RWPE1 (cell line): Measurements from ENCODE around the gene RNASE13.
"Not testable (repeated sequence)": the region's sequence is repeated elsewhere in the genome, so short reads cannot be mapped to it uniquely, and the experiment has no call there.

Source experiments
- CTCF ChIA-PET: fragments of 350-600 bp; sonication (Branson Sonifier 250); formaldehyde crosslinking; extraction: SDS; loops from one replicate; lab custom pipeline; 2021; lab: Yijun Ruan, JAX
- POLR2A ChIA-PET: fragments of 400-600 bp; formaldehyde crosslinking; extraction: SDS; loops from one replicate; lab custom pipeline; 2020; ENCODE audit warnings: antibody characterized with exemption; ENCODE audit not compliant: low non-redundant PET; lab: Yijun Ruan, JAX
- DNase-seq: peaks from one replicate; pipeline ENCODE4 v3.0.0; 2012; ENCODE audit warnings: low spot score
- H3K27ac ChIP-seq: fragments of 450-650 bp; 2 replicates; pipeline ENCODE4 v1.5.1; 2017
- CTCF ChIP-seq: fragments of 450-650 bp; conservative IDR thresholded peaks from 2 replicates; pipeline ENCODE4 v1.5.1; 2017; ENCODE audit warnings: low read depth, mild to moderate bottlenecking

The RNASE13 gene

DNA sequence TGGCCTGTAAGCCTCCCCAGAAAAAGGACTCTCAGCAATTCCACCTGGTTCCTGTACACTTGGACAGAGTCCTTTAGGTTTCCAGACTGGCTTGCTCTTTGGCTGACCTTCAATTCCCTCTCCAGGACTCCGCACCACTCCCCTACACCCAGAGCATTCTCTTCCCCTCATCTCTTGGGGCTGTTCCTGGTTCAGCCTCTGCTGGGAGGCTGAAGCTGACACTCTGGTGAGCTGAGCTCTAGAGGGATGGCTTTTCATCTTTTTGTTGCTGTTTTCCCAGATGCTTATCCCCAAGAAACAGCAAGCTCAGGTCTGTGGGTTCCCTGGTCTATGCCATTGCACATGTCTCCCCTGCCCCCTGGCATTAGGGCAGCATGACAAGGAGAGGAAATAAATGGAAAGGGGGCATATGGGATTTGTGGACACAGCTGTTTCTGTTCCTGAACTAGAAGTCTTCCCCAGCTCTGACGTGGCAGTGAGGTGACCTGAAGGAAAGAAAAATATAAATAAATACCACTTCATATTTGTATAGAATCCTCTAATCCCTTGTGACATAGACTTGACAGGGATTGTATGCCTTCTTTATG is 8.9 kb upstream of the RNASE13 start:
- no peak for TF ChIP-seq CTCF
- no peak for DNase-seq
- no peak overlapping the region; the same call in 1 of the 2 replicates for H3K27ac ChIP-seq
- POLR2A ChIA-PET = interaction anchor here (0.6 kb wide), 1 partner anchor 700 kb away, joined by 5 read pairs; no protein-coding TSS in a partner anchor
- CTCF ChIA-PET = interaction anchor here (1.1 to 1.7 kb wide), 3 partner anchors 19 to 61 kb away, joined by 4 to 7 read pairs (median 4); no protein-coding TSS in a partner anchor

GRCh38 chr14:21042918-21043317 is 8.3 kb upstream of the RNASE13 start:
- CTCF ChIA-PET = interaction anchor here (1.1 to 4.6 kb wide), 3 partner anchors 28 to 61 kb away, joined by 4 to 83 read pairs (median 7); no protein-coding TSS in a partner anchor
- no peak overlapping the region; the same call in 1 of the 2 replicates for H3K27ac ChIP-seq
- no peak for DNase-seq
- POLR2A ChIA-PET = no interaction called here
- no peak for TF ChIP-seq CTCF

- POLR2A ChIA-PET = interaction anchor here (0.5 to 1.0 kb wide), 4 partner anchors 17 to 422 kb away, joined by 3 read pairs; no protein-coding TSS in a partner anchor
- DNase-seq = peak; percentile 90
- no peak for TF ChIP-seq CTCF
- CTCF ChIA-PET = interaction anchor here (0.6 to 4.6 kb wide), 3 partner anchors 26 to 71 kb away, joined by 3 to 83 read pairs (median 8); no protein-coding TSS in a partner anchor
- H3K27ac ChIP-seq = peak within 1 kb of the TSS; percentile 56
These were observed 7.2 kb upstream of the RNASE13 start, which contains the start of gene RNASE7 for GRCh38 chr14:21041676-21042433. RNASE7 (plus strand) TSS chr14:21042362; CDS start chr14:21042993, 631 bp downstream.

GRCh38 chr14:21040941-21041340 is 6.3 kb upstream of the RNASE13 start:
- DNase-seq, POLR2A ChIA-PET: not testable (repeated sequence)
- CTCF ChIA-PET = interaction anchor here (0.8 to 4.6 kb wide), 4 partner anchors 21 to 95 kb away, joined by 3 to 83 read pairs (median 11); no protein-coding TSS in a partner anchor
- peak overlapping the region; percentile 56; the same call in 1 of the 2 replicates for H3K27ac ChIP-seq

- ChIA-PET CTCF (interaction anchor here (0.6 to 4.6 kb wide), 10 partner anchors 9 to 349 kb away, joined by 3 to 83 read pairs (median 6); no protein-coding TSS in a partner anchor), POLR2A (no interaction called here)
- no peak for TF ChIP-seq CTCF
- H3K27ac ChIP-seq = no peak overlapping the region
- no peak for DNase-seq
These were observed 5.8 kb upstream of the RNASE13 start for GRCh38 chr14:21040370-21040925.

- DNase-seq = peak; percentile 72
- ChIA-PET POLR2A (no interaction called here), CTCF (interaction anchor here (0.6 to 4.6 kb wide), 13 partner anchors 9 to 348 kb away, joined by 3 to 83 read pairs (median 4); no protein-coding TSS in a partner anchor)
- peak; percentile 68 for TF ChIP-seq CTCF
- no peak overlapping the region for H3K27ac ChIP-seq
These were observed 5.2 kb upstream of the RNASE13 start for GRCh38 chr14:21039585-21040369.
